Endothelial cell (in vitro differentiated cells): Measurements from ENCODE around the gene SRRM4. TPM values are rescaled to one million over a fixed set of nuclear protein-coding genes. Genes with fewer than 3 reads are reported as not detected.

Experiments
- DNase-seq: peaks from one replicate; pipeline ENCODE4 v3.0.0; 2021; ENCODE audit warnings: low spot score
- H3K27ac Mint-ChIP-seq: one replicate; pipeline ENCODE4 v1.8.0; 2021; ENCODE audit warnings: mixed read lengths, inconsistent platforms; ENCODE audit not compliant: unreplicated experiment
- H3K27me3 Mint-ChIP-seq: one replicate; pipeline ENCODE4 v1.8.0; 2021; ENCODE audit warnings: mild to moderate bottlenecking, moderate library complexity, mixed read lengths, inconsistent platforms; ENCODE audit not compliant: unreplicated experiment
- H3K36me3 Mint-ChIP-seq: one replicate; pipeline ENCODE4 v1.8.0; 2021; ENCODE audit warnings: mild to moderate bottlenecking, low read depth, mixed read lengths, inconsistent platforms; ENCODE audit not compliant: unreplicated experiment
- H3K4me1 Mint-ChIP-seq: one replicate; pipeline ENCODE4 v1.8.0; 2021; ENCODE audit warnings: mild to moderate bottlenecking, mixed read lengths, inconsistent platforms; ENCODE audit not compliant: unreplicated experiment
- H3K4me3 Mint-ChIP-seq: one replicate; pipeline ENCODE4 v1.8.0; 2021; ENCODE audit warnings: mild to moderate bottlenecking, mixed read lengths, inconsistent platforms; ENCODE audit not compliant: unreplicated experiment
- H3K9me3 Mint-ChIP-seq: one replicate; pipeline ENCODE4 v1.8.0; 2021; ENCODE audit warnings: mixed read lengths, inconsistent platforms; ENCODE audit not compliant: unreplicated experiment
- total RNA-seq: library from RNA; stranded (reverse); fragmentation: NEBNext Ultra II Directional; extraction: Animal tissue kit (Norgen Biotek cat#: 25700); gene quantifications from one replicate; pipeline ENCODE4 v1.2.1, GENCODE V29; 2021; ENCODE audit not compliant: unreplicated experiment
- TF ChIP-seq, protein P1 (sequence below): fragments of 200-600 bp; sonication (generic); IDR thresholded peaks from one replicate; pipeline ENCODE4 v1.5.0; 2021; ENCODE audit warnings: antibody characterized with exemption; ENCODE audit not compliant: unreplicated experiment

The SRRM4 gene
- total RNA-seq, 1 donor from 2014 or later = 3.6 TPM

GRCh38 chr12:119117936-119118335 is 136.6 kb downstream of the SRRM4 start:
- H3K4me3 Mint-ChIP-seq = no peak overlapping the region
- no peaks in the 10 kb centered on the region for H3K9me3 Mint-ChIP-seq
- H3K4me1 Mint-ChIP-seq = peaks cover 5% of the 10 kb centered on the region
- TF ChIP-seq, protein P1, sequence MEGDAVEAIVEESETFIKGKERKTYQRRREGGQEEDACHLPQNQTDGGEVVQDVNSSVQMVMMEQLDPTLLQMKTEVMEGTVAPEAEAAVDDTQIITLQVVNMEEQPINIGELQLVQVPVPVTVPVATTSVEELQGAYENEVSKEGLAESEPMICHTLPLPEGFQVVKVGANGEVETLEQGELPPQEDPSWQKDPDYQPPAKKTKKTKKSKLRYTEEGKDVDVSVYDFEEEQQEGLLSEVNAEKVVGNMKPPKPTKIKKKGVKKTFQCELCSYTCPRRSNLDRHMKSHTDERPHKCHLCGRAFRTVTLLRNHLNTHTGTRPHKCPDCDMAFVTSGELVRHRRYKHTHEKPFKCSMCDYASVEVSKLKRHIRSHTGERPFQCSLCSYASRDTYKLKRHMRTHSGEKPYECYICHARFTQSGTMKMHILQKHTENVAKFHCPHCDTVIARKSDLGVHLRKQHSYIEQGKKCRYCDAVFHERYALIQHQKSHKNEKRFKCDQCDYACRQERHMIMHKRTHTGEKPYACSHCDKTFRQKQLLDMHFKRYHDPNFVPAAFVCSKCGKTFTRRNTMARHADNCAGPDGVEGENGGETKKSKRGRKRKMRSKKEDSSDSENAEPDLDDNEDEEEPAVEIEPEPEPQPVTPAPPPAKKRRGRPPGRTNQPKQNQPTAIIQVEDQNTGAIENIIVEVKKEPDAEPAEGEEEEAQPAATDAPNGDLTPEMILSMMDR = no peak
- H3K36me3 Mint-ChIP-seq = no peaks in the 10 kb centered on the region
- no peak overlapping the region for H3K27ac Mint-ChIP-seq
- H3K27me3 Mint-ChIP-seq = peaks cover 2% of the 10 kb centered on the region
- no peak for DNase-seq

GRCh38 chr12:119118625-119119024 is 137.3 kb downstream of the SRRM4 start:
- Mint-ChIP-seq H3K36me3 (no peaks in the 10 kb centered on the region), H3K27me3 (peaks cover 2% of the 10 kb centered on the region), H3K4me1 (peaks cover 5% of the 10 kb centered on the region), H3K4me3 (no peak overlapping the region), H3K9me3 (no peaks in the 10 kb centered on the region), H3K27ac (no peak overlapping the region)
- DNase-seq = no peak
- TF ChIP-seq, protein P1 = no peak

DNA sequence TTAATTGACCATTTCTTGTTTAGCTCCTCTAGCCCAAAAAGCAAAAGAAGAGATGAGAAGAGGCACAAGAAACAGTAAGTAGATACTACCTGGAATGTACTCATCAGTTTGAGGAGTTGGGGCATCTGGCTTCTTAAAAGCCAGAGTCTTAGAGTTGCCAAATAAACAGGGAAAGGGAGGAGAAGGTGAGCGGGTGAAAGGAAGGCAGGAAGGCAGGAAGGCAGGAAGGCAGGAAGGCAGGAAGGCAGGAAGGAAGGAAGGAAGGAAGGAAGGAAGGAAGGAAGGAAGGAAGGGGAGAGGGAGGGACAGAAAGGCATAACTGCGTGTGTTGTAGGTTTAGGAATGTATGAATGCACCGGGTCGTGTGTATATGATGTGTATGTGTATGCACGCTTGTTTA is 140.7 kb downstream of the SRRM4 start:
- DNase-seq = no peak
- no peaks in the 10 kb centered on the region for H3K9me3 Mint-ChIP-seq
- H3K4me3 Mint-ChIP-seq = no peak overlapping the region
- H3K36me3 Mint-ChIP-seq = no peaks in the 10 kb centered on the region
- TF ChIP-seq, protein P1 = no peak
- peaks cover 2% of the 10 kb centered on the region for H3K27me3 Mint-ChIP-seq
- H3K27ac Mint-ChIP-seq = no peak overlapping the region
- peaks cover 5% of the 10 kb centered on the region for H3K4me1 Mint-ChIP-seq

- TF ChIP-seq, protein P1 = no peak
- no peak overlapping the region for H3K27ac Mint-ChIP-seq
- peaks cover 2% of the 10 kb centered on the region for H3K27me3 Mint-ChIP-seq
- no peaks in the 10 kb centered on the region for H3K9me3 Mint-ChIP-seq
- H3K4me1 Mint-ChIP-seq = peaks cover 4% of the 10 kb centered on the region
- no peak for DNase-seq
- no peak overlapping the region for H3K4me3 Mint-ChIP-seq
- H3K36me3 Mint-ChIP-seq = no peaks in the 10 kb centered on the region
Measured at GRCh38 chr12:119122751-119123150, 141.4 kb downstream of the SRRM4 start.

GRCh38 chr12:119128527-119128926 is 147.2 kb downstream of the SRRM4 start:
- peaks cover 7% of the 10 kb centered on the region for H3K9me3 Mint-ChIP-seq
- DNase-seq = no peak
- H3K27me3 Mint-ChIP-seq = peaks cover 8% of the 10 kb centered on the region
- H3K27ac Mint-ChIP-seq = no peak overlapping the region
- H3K4me3 Mint-ChIP-seq = peak overlapping the region; percentile 3
- no peaks in the 10 kb centered on the region for H3K4me1 Mint-ChIP-seq
- TF ChIP-seq, protein P1 = no peak
- peaks cover 30% of the 10 kb centered on the region for H3K36me3 Mint-ChIP-seq
